B cell (primary cell): ENCODE data around the gene RUFY3. TPM values are rescaled to one million over a fixed set of nuclear protein-coding genes. Genes with fewer than 3 reads are reported as not detected.

ENCODE experiments used
- ATAC-seq: fragments of 200-7000 bp; cut with Tn5 transposase; one replicate; pipeline ENCODE4 v1.10.0; 2021; ENCODE audit warnings: low read depth, mild to moderate bottlenecking, moderate number of reproducible peaks, moderate library complexity
- CTCF ChIA-PET: fragments of 350-600 bp; sonication (Branson Sonifier 250); formaldehyde crosslinking; loops from one replicate; lab custom pipeline; 2021; ENCODE audit warnings: antibody characterized with exemption, inconsistent platforms; lab: Charles Lee
- POLR2A ChIA-PET: fragments of 350-600 bp; sonication (Branson Sonifier 250); formaldehyde crosslinking; loops from one replicate; lab custom pipeline; 2021; ENCODE audit warnings: antibody characterized with exemption; lab: Charles Lee
- DNase-seq: peaks from one replicate; pipeline ENCODE4 v3.0.0; 2013
- H2AFZ ChIP-seq: 2 replicates; pipeline ENCODE4 v1.6.1; 2012; ENCODE audit warnings: mild to moderate bottlenecking, low read depth, low read length; ENCODE audit not compliant: insufficient read depth, poor library complexity, severe bottlenecking
- H3K27ac ChIP-seq, 2 donors: 1 replicate in 1 of 2; 2 replicates in 1 of 2; pipeline ENCODE4 v1.5.1; 2012 to 2013; ENCODE audit warnings: low read length in 2 of 2, mild to moderate bottlenecking in 2 of 2, moderate library complexity in 1 of 2
- H3K27me3 ChIP-seq, 4 experiments: fragments of 200-600 bp in 1 of 4; sonication (generic) in 1 of 4; replicated peaks in 1 of 4; 1 replicate in 2 of 4; 2 replicates in 2 of 4; pipeline versions ENCODE4 v1.6.1 to v1.7.0; 2013 to 2016; ENCODE audit warnings: low read length in 3 of 4, mild to moderate bottlenecking in 2 of 4, mixed read lengths in 1 of 4, moderate library complexity in 1 of 4; ENCODE audit not compliant: insufficient read depth in 4 of 4, control insufficient read depth in 3 of 4; ENCODE audit errors: control extremely low read depth in 1 of 4
- H3K36me3 ChIP-seq, 2 experiments: replicated peaks in 1 of 2; 1 replicate in 1 of 2; 2 replicates in 1 of 2; pipeline versions ENCODE4 v1.6.1 to v1.7.1; 2013; ENCODE audit warnings: low read length in 1 of 2; ENCODE audit not compliant: insufficient read depth in 2 of 2, control insufficient read depth in 1 of 2; ENCODE audit errors: control extremely low read depth in 1 of 2, extremely low read depth in 1 of 2
- H3K4me1 ChIP-seq, 2 donors: fragments of 200-600 bp in 1 of 2; sonication (generic) in 1 of 2; 1 replicate in 1 of 2; 2 replicates in 1 of 2; pipeline versions ENCODE4 v1.5.1 to v1.6.1; 2013 to 2017; ENCODE audit warnings: low read length in 2 of 2; ENCODE audit not compliant: control insufficient read depth in 2 of 2, insufficient read depth in 2 of 2
- H3K4me2 ChIP-seq: replicated peaks from 2 replicates; pipeline ENCODE3; 2012; ENCODE audit warnings: mild to moderate bottlenecking, low read depth, low read length; ENCODE audit not compliant: poor library complexity, severe bottlenecking
- H3K4me3 ChIP-seq, 5 experiments: fragments of 200-600 bp in 1 of 5; sonication (generic) in 1 of 5; 1 replicate in 3 of 5; 2 replicates in 2 of 5; pipeline versions ENCODE4 v1.5.1 to v1.7.0; 2011 to 2016; ENCODE audit warnings: low read length in 4 of 5, mild to moderate bottlenecking in 4 of 5, low read depth in 2 of 5, control low read depth in 1 of 5, moderate library complexity in 1 of 5; ENCODE audit not compliant: insufficient read depth in 1 of 5; ENCODE audit errors: control extremely low read depth in 1 of 5, extremely low read depth in 1 of 5
- H3K79me2 ChIP-seq: fragments of 200-600 bp; sonication (generic); one replicate; pipeline ENCODE4 v1.6.0; 2016; ENCODE audit warnings: low read length; ENCODE audit not compliant: control insufficient read depth, insufficient read depth
- H3K9ac ChIP-seq: fragments of 200-600 bp; sonication (generic); 2 replicates; pipeline ENCODE4 v1.6.1; 2017; ENCODE audit warnings: mild to moderate bottlenecking, low read length, moderate library complexity
- H3K9me3 ChIP-seq, 3 donors: one replicate each; pipeline versions ENCODE4 v1.6.1 to v1.7.1; 2013; ENCODE audit warnings: low read length in 2 of 3; ENCODE audit not compliant: control insufficient read depth in 2 of 3, insufficient read depth in 1 of 3; ENCODE audit errors: control extremely low read depth in 1 of 3
- H4K20me1 ChIP-seq: 2 replicates; pipeline ENCODE4 v1.6.0; 2012; ENCODE audit warnings: mild to moderate bottlenecking, low read length; ENCODE audit not compliant: insufficient read depth, control insufficient read depth, poor library complexity, severe bottlenecking
- H3K27ac Mint-ChIP-seq: one replicate; pipeline ENCODE4 v1.8.0; 2021; ENCODE audit warnings: mixed read lengths
- H3K27me3 Mint-ChIP-seq: one replicate; pipeline ENCODE4 v1.8.0; 2021; ENCODE audit warnings: mixed read lengths
- H3K4me1 Mint-ChIP-seq: one replicate; pipeline ENCODE4 v1.8.0; 2021; ENCODE audit warnings: mixed read lengths
- H3K4me3 Mint-ChIP-seq: one replicate; pipeline ENCODE4 v1.8.0; 2021; ENCODE audit warnings: mixed read lengths
- H3K9me3 Mint-ChIP-seq: one replicate; pipeline ENCODE4 v1.8.0; 2022; ENCODE audit warnings: mixed read lengths; ENCODE audit not compliant: insufficient read depth
- EZH2 ChIP-seq: IDR thresholded peaks from 2 replicates; pipeline ENCODE4 v1.6.1; 2012; ENCODE audit warnings: borderline replicate concordance, low read depth, mild to moderate bottlenecking, moderate library complexity, low read length; ENCODE audit not compliant: insufficient read depth, poor library complexity, severe bottlenecking
- WGBS: methylation state at CpG from one replicate; pipeline ENCODE4 v1.1.5; 2013; ENCODE audit warnings: missing lambda C conversion rate; ENCODE audit not compliant: insufficient coverage; 5-methylcytosine and 5-hydroxymethylcytosine counted together
- intact Hi-C: fragments of 100-400 bp; cut with micrococcal nuclease; formaldehyde crosslinking; loops from one replicate; pipeline ENCODE4 v1.10.0; 2022
- polyA plus RNA-seq: library from polyadenylated mRNA; depleted of rRNA; stranded (reverse); fragments of >200 nt; gene quantifications from 2 replicates; pipeline ENCODE4 v1.2.3, GENCODE V29; 2012
- total RNA-seq, 2 donors: library from RNA; stranded (reverse); fragments of 120-200 nt in 1 of 2; gene quantifications; 1 replicate in 1 of 2; 2 replicates in 1 of 2; pipeline versions ENCODE4 v1.2.3 to v1.2.4, GENCODE V29; 2013 to 2022
- TF ChIP-seq, protein P1 (sequence below): fragments of 200-600 bp; IDR thresholded peaks from one replicate; pipeline ENCODE4 v1.8.0; 2022; ENCODE audit warnings: antibody characterized with exemption, mild to moderate bottlenecking

RUFY3 gene
- total and polyA plus RNA-seq, 2 donors (not counting 1 experiment from before 2014, with no cell fraction given): 26.1 to 74.1 TPM

DNA sequence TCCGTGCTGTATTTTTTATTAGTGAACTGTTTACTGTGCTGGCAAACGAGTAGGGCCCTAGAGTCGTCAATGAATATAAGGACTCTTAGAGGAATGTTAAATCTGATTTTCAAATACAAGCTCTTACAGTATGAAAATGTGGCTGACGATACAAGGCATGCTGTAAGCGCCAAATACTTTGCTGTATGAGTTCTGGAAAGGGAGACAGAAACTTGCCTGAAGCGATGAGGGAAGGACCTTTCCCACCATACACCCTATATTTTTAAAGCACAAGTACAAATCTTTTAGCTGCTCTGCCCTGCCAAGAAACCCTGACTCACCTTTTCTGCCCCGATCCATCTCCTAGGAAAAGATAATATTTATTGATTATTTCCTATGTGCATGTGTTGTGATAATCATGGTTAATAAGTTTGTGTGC lies 15.7 kb upstream of the RUFY3 start:
- Histone ChIP-seq H4K20me1 (no peaks in the 10 kb centered on the region), H3K79me2 (peaks cover 38% of the 10 kb centered on the region), H3K27ac (peak overlapping the region; percentile 59 to 80), H3K4me2 (peak overlapping the region; percentile 80), H3K9ac (peak overlapping the region; percentile 78), H3K27me3 (no peaks in the 10 kb centered on the region), H3K36me3 (no peaks in the 10 kb centered on the region), H3K4me3 (peak overlapping the region; percentile 75 to 88 (median 82)), H3K4me1 (peaks cover 17 to 25% of the 10 kb centered on the region in 2 donors), H3K9me3 (no peaks in the 10 kb centered on the region), H2AFZ (peak overlapping the region; percentile 93)
- DNase-seq (no peak), ATAC-seq (no peak)
- CTCF ChIA-PET: interaction anchor here (0.9 to 4.2 kb wide), 11 partner anchors 10 to 301 kb away, joined by 3 to 59 read pairs (median 5); partner anchors contain the start of genes GRSF1, MOB1B and UTP3
- H3K9me3 Mint-ChIP-seq: no peaks in the 10 kb centered on the region
- peak overlapping the region; percentile 90 for H3K27ac Mint-ChIP-seq
- H3K27me3 Mint-ChIP-seq: no peaks in the 10 kb centered on the region
- H3K4me3 Mint-ChIP-seq: peak overlapping the region; percentile 96
- TF ChIP-seq, protein P1, sequence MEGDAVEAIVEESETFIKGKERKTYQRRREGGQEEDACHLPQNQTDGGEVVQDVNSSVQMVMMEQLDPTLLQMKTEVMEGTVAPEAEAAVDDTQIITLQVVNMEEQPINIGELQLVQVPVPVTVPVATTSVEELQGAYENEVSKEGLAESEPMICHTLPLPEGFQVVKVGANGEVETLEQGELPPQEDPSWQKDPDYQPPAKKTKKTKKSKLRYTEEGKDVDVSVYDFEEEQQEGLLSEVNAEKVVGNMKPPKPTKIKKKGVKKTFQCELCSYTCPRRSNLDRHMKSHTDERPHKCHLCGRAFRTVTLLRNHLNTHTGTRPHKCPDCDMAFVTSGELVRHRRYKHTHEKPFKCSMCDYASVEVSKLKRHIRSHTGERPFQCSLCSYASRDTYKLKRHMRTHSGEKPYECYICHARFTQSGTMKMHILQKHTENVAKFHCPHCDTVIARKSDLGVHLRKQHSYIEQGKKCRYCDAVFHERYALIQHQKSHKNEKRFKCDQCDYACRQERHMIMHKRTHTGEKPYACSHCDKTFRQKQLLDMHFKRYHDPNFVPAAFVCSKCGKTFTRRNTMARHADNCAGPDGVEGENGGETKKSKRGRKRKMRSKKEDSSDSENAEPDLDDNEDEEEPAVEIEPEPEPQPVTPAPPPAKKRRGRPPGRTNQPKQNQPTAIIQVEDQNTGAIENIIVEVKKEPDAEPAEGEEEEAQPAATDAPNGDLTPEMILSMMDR: no peak
- POLR2A ChIA-PET: interaction anchor here (0.6 to 3.2 kb wide), 10 partner anchors 15 to 290 kb away, joined by 3 to 29 read pairs (median 4); partner anchors contain the start of genes JCHAIN, MOB1B and UTP3
- no CpG with 5 or more reads among the region's 7 CpGs for WGBS
- intact Hi-C loops: loop anchor here (5.0 kb wide), 1 partner anchor 46 kb away; no protein-coding TSS in a partner anchor
- peaks cover 29% of the 10 kb centered on the region for H3K4me1 Mint-ChIP-seq

DNA sequence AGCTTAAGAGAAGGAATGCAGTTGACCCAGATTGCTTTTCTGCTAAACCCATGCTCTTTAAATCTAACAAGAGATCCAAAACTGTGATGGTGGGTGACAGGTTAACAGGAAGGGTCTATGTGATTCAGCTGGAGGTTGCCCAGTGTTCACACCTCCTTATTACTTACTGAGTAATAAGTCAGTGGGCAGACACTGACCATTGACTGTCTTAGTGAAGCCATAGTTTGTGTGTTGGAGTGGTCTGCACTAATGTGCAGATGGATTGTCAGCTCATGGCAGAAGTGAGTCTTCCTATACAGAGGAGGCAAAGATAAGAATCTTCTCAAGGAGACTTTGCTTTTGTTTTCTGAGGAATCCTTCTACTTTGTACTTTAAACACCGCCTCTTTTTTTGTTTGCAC lies 15.2 kb upstream of the RUFY3 start:
- peak overlapping the region in 2 of 5 experiments; percentile 75 to 88 for H3K4me3 ChIP-seq
- intact Hi-C loops: loop anchor here (5.0 kb wide), 1 partner anchor 46 kb away; no protein-coding TSS in a partner anchor
- H3K27me3 ChIP-seq: no peaks in the 10 kb centered on the region
- DNase-seq (no peak), ATAC-seq (no peak)
- Mint-ChIP-seq H3K4me3 (peak overlapping the region; percentile 96), H3K27me3 (no peaks in the 10 kb centered on the region), H3K9me3 (no peaks in the 10 kb centered on the region), H3K4me1 (peaks cover 30% of the 10 kb centered on the region), H3K27ac (peak overlapping the region; percentile 90)
- H3K4me2 ChIP-seq: peak overlapping the region; percentile 80
- peak overlapping the region; percentile 59 to 80 for H3K27ac ChIP-seq
- peak overlapping the region; percentile 78 for H3K9ac ChIP-seq
- peak overlapping the region; percentile 93 for H2AFZ ChIP-seq
- H4K20me1 ChIP-seq: no peaks in the 10 kb centered on the region
- peaks cover 43% of the 10 kb centered on the region for H3K79me2 ChIP-seq
- TF ChIP-seq, protein P1: no peak
- no peak for TF ChIP-seq EZH2
- H3K9me3 ChIP-seq: no peaks in the 10 kb centered on the region
- peaks cover 20 to 29% of the 10 kb centered on the region in 2 donors for H3K4me1 ChIP-seq
- ChIA-PET CTCF (interaction anchor here (1.0 to 4.2 kb wide), 9 partner anchors 9 to 301 kb away, joined by 3 to 59 read pairs (median 5); partner anchors contain the start of genes MOB1B and UTP3), POLR2A (interaction anchor here (0.5 to 3.2 kb wide), 8 partner anchors 15 to 288 kb away, joined by 3 to 29 read pairs (median 4); partner anchors contain the start of genes JCHAIN and UTP3)
- no peaks in the 10 kb centered on the region for H3K36me3 ChIP-seq
- no CpG with 5 or more reads among the region's 1 CpG for WGBS
